Daoy (cell line): ENCODE measurements around the gene PLCXD1. TPM values are rescaled to one million over a fixed set of nuclear protein-coding genes. Genes with fewer than 3 reads are reported as not detected.
"Not testable (repeated sequence)": the region's sequence is repeated elsewhere in the genome, so short reads cannot be mapped to it uniquely, and the experiment has no call there.

ENCODE experiments used
- DNase-seq: peaks from one replicate; pipeline ENCODE4 v3.0.0-alpha.2; 2015; ENCODE audit warnings: low read depth
- total RNA-seq: library from RNA; depleted of rRNA; stranded (reverse); fragments of >200 nt; shearing (Covaris generic); gene quantifications from 2 replicates; pipeline ENCODE4 v1.2.3, GENCODE V29; 2014; rRNA removed

PLCXD1 gene
- total RNA-seq, 1 experiment from 2014 or later = 3.9 TPM

- DNase-seq = not testable (repeated sequence)
These were observed 70.1 kb downstream of the PLCXD1 start for GRCh38 chrX:351324-351641.

GRCh38 chrX:351736-352135 lies 70.6 kb downstream of the PLCXD1 start:
- DNase-seq = no peak

- DNase-seq = no peak
These were observed 71.0 kb downstream of the PLCXD1 start for GRCh38 chrX:352181-352580.

- no peak for DNase-seq
These were observed 71.6 kb downstream of the PLCXD1 start for GRCh38 chrX:352582-353314.

Other genes starting within 250 kb of the PLCXD1 start
- 26.0 and 35.3 TPM in 2 replicates for gene GTPBP6, start 37.4 kb downstream of the PLCXD1 start, total RNA-seq
- 11.0 and 24.8 TPM in 2 replicates for gene PPP2R3B, start 105.5 kb downstream of the PLCXD1 start, total RNA-seq